ENCODE results near the gene ABCF2. TPM values are rescaled to one million over a fixed set of nuclear protein-coding genes. Genes with fewer than 3 reads are reported as not detected.

ABCF2 gene
- total RNA-seq, 1 donor from 2014 or later = 23.3 TPM

DNA sequence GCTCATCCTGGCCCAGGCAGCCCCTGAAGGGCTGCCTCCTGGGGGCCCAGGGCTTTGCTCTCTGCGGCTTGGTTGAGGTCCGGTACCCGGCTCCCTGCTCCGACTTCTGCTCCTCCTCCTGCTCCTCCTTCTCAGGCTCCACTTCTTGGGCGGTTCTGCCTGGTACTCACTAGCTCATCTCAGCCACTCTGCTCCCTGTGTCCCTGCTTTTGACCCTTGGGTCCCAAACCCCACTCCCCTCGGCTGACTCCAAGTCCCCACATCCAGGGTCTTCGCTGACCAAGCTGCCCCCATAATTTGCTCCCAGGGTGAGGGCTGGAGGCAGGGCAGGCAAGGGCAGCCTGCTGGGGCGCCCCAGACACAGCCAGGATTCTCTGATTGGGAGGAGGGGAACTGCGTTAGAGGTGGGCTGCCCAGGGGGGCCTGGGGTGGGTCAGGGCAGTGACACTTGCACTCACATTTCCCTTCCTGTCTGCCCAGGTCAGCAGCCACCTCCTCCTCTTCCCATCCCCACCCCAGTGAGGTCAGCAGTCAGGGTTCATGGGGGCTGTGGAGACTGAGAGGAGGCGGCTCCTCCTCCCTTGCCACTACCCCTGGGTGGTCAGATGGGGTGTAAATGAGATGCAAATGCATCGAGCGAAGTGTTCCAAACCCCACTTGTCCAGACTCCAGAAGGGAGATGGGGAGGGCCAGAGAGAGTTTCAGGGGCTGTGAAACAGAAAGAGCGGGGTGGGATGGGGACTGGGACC is 19.3 kb upstream of the ABCF2 start:
- ATAC-seq (no peak), DNase-seq (peak; percentile 35)
- H3K27ac ChIP-seq = no peak overlapping the region
- TF ChIP-seq, protein P1, sequence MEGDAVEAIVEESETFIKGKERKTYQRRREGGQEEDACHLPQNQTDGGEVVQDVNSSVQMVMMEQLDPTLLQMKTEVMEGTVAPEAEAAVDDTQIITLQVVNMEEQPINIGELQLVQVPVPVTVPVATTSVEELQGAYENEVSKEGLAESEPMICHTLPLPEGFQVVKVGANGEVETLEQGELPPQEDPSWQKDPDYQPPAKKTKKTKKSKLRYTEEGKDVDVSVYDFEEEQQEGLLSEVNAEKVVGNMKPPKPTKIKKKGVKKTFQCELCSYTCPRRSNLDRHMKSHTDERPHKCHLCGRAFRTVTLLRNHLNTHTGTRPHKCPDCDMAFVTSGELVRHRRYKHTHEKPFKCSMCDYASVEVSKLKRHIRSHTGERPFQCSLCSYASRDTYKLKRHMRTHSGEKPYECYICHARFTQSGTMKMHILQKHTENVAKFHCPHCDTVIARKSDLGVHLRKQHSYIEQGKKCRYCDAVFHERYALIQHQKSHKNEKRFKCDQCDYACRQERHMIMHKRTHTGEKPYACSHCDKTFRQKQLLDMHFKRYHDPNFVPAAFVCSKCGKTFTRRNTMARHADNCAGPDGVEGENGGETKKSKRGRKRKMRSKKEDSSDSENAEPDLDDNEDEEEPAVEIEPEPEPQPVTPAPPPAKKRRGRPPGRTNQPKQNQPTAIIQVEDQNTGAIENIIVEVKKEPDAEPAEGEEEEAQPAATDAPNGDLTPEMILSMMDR (IDR thresholded peaks at IDR 0.05) = no peak
- peaks cover 25% of the 10 kb centered on the region for H3K27me3 ChIP-seq (ENCODE audit: low read depth)
- H3K4me1 ChIP-seq = peaks cover 69% of the 10 kb centered on the region
- peak overlapping the region; percentile 43 for H3K4me3 ChIP-seq
- no peaks in the 10 kb centered on the region for H3K9me3 ChIP-seq
- intact Hi-C loops (cut with DNase I) = no loop called here
- H3K36me3 ChIP-seq = peaks cover 7% of the 10 kb centered on the region

DNA sequence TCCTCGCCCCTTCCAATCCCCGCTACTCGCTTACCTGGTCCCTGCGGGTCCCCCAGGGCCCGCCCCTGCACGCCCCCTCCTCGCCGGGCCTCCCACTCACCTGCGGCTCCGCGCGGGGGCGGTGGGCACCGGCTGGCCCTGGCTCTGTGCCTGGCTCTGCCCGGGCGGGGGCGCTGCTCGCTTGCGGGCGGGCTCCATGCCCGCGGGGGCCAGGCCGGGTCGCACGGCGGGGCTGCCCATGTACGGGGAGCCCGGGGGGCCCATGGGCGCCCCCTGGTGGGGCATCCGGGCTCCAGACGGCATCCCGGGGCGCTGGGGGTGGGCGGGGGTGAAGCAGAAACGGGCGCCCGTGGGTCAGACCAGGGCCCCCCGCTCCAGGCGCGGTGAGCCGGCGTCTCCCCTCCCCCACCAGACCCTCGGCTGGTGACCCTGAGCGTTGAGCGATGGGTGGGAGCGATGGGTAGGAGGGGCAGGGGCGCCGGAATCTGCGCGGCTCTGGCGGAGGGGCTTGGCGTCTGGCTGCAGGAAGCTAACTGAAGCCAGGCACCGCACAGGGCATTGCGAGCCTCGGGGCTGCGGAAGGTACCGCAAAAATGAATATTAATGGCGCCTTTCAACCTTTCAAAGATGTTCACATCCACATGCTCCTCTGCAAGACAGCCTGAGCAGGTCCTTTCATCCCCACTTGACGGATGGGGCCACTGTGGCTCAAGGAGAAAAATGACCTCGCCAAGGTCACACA is 18.5 kb upstream of the ABCF2 start:
- peaks cover 61% of the 10 kb centered on the region for H3K4me1 ChIP-seq
- intact Hi-C loops (cut with DNase I) = no loop called here
- ATAC-seq = peak; percentile 41 to 63
- no peak overlapping the region for H3K27ac ChIP-seq
- H3K9me3 ChIP-seq = no peaks in the 10 kb centered on the region
- peaks cover 24% of the 10 kb centered on the region for H3K27me3 ChIP-seq (ENCODE audit: low read depth)
- peaks cover 15% of the 10 kb centered on the region for H3K36me3 ChIP-seq
- TF ChIP-seq, protein P1 (IDR thresholded peaks at IDR 0.05) = peak; percentile 72
- peak overlapping the region; percentile 43 for H3K4me3 ChIP-seq
- peak; percentile 59 for DNase-seq

DNA sequence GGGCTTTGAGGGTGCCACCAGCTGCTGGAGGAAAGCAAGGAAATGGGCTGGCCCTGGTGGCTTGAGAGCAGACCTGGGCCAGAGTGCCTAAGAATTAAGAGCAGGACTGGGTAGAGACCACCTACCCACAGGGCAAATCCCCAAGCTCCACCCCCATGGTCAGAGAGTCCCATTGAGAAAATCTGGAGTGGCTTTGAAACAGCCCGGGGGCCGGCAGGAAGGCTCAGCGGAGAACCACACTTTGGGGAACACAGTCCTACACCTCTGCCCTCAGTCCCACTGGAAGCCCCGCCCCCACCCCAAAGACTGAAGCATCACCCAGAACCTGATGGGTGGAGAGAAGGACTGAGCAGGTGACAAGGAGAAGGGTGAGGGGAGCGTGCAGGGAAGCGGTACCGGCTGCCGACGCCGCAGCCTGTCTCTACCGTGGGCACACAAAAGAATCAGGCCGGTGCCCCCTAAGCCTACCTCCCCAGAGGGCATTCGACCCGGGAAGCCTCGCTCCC is 17.9 kb upstream of the ABCF2 start:
- Histone ChIP-seq H3K36me3 (peaks cover 18% of the 10 kb centered on the region), H3K9me3 (no peaks in the 10 kb centered on the region), H3K27me3 (ENCODE audit: low read depth) (peaks cover 24% of the 10 kb centered on the region), H3K4me1 (peaks cover 55% of the 10 kb centered on the region), H3K27ac (no peak overlapping the region), H3K4me3 (peak overlapping the region; percentile 43)
- ATAC-seq = no peak
- intact Hi-C loops (cut with DNase I) = loop anchor here (5.0 kb wide), 1 partner anchor 57 kb away; no protein-coding TSS in a partner anchor
- TF ChIP-seq, protein P1 (IDR thresholded peaks at IDR 0.05) = no peak
- peak; percentile 26 for DNase-seq

DNA sequence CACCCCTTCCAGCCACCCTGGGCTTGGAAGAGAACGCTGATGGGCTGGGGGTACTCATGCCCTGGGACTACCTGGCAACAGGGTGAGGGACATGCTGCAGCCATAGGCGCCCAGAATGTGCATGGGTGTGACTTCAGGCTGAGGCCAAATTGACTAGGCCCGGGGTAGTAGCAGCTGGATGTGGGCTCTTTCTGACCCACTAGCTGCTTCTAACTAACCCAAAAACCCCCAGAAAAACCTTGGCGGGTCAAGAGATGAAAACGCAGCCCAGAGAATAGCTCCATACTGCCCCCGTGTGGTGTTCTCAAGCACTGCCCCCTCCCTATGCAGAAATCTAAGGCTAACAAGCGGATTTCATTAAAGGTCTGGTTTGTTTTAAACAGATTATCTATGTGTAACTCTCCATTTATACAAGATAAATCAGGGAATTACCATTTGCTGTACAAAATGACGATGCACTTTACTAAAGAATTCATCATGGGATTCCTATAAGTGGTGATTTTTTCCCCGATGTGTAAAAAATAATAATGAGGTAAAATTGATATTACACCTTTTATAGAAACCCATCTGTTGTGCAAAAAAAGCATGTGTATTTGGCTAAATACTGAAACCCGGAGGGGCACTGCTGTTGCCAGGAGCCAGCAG is 17.3 kb upstream of the ABCF2 start:
- intact Hi-C loops (cut with DNase I) = loop anchor here (5.0 kb wide), 1 partner anchor 58 kb away; no protein-coding TSS in a partner anchor
- Histone ChIP-seq H3K9me3 (no peaks in the 10 kb centered on the region), H3K27ac (no peak overlapping the region), H3K36me3 (peaks cover 24% of the 10 kb centered on the region), H3K27me3 (ENCODE audit: low read depth) (peaks cover 24% of the 10 kb centered on the region), H3K4me1 (peaks cover 52% of the 10 kb centered on the region), H3K4me3 (no peak overlapping the region)
- DNase-seq (peak; percentile 52), ATAC-seq (peak in 1 of 2 donors; percentile 27)
- TF ChIP-seq, protein P1 (IDR thresholded peaks at IDR 0.05) = peak; percentile 84
